ENCODE measurements around the gene KIFAP3. TPM values are rescaled to one million over a fixed set of nuclear protein-coding genes. Genes with fewer than 3 reads are reported as not detected.
"Not testable (repeated sequence)": the region's sequence is repeated elsewhere in the genome, so short reads cannot be mapped to it uniquely, and the experiment has no call there.

KIFAP3 gene
- polyA plus RNA-seq, 3 donors: 2.1 to 4.7 (median 2.2) TPM

DNA sequence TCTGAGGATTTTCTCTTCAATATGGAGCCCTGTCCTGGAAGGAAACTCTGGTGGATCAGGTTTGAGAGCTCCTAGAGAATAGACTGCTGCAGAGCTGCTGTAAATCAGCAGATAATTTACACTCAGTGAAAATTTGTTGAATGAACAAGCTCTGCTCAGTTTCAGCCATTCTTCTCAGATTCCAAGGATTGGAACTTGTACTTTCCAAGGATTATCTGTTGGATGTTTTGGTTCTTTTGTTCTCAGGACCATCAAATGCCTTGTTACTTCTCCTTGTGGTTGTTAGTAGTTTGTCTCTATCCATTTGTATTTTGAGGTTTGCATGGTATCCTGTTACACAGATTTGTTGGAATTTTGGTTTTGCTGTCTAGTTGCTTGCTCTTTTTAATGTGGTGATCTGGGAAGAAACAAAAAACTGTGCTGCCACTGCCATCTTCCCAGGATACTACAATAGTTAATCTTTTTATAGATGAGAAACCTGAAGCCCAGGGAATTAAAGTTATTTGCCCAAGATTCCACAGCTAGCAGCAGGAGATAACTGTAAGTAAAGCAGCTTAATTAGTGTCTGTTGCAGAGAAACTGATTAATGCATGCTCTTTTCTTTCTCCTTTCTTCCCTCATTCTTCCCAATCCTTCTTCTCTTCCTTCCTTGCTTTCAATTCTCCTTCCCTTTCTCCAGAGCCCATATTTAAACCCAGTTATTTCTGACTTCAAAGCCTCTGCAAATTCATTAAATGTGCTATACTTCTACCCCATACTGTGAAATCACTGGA lies 21.7 kb upstream of the KIFAP3 start:
- no peak overlapping the region for H3K9ac ChIP-seq (ENCODE audit: insufficient read depth, low read length, poor library complexity, severe bottlenecking)
- H4K20me1 ChIP-seq (ENCODE audit: insufficient read depth, low read length): no peaks in the 10 kb centered on the region
- Mint-ChIP-seq H3K27ac (no peak overlapping the region), H3K27me3 (ENCODE audit: low read depth in 3 of 3) (peaks cover 0 to 2% (median 1%) of the 10 kb centered on the region in 3 donors), H3K4me3 (no peak overlapping the region), H3K4me1 (no peaks in the 10 kb centered on the region), H3K9me3 (peaks cover 3 to 12% (median 7%) of the 10 kb centered on the region in 7 donors), H3K36me3 (no peaks in the 10 kb centered on the region)
- no peak overlapping the region for H3K4me2 ChIP-seq (replicated peaks; ENCODE audit: extremely low read depth, low read length, poor library complexity, severe bottlenecking)
- no peaks in the 10 kb centered on the region for H3K27me3 ChIP-seq (ENCODE audit: control insufficient read depth in 2 of 2, insufficient read depth in 2 of 2, low read length in 2 of 2)
- no peak overlapping the region for H3K27ac ChIP-seq (ENCODE audit: low read depth in 1 of 2, low read length in 2 of 2)
- no peak for TF ChIP-seq CTCF (IDR thresholded peaks at IDR 0.05)
- no peak overlapping the region for H2AFZ ChIP-seq (ENCODE audit: insufficient read depth, low read depth, low read length, poor library complexity, severe bottlenecking)
- H3K9me3 ChIP-seq (replicated peaks in 1 of 2; ENCODE audit: control insufficient read depth in 1 of 2, insufficient read depth in 1 of 2, low read length in 2 of 2): peaks cover 0 to 3% of the 10 kb centered on the region in 2 donors
- no peak for DNase-seq
- intact Hi-C loops (cut with micrococcal nuclease): no loop called here
- H3K79me2 ChIP-seq (ENCODE audit: insufficient read depth, low read length): no peaks in the 10 kb centered on the region
- H3K36me3 ChIP-seq (replicated peaks in 1 of 2; ENCODE audit: control insufficient read depth in 1 of 2, insufficient read depth in 2 of 2, low read length in 2 of 2): no peaks in the 10 kb centered on the region
- H3K4me3 ChIP-seq (replicated peaks in 1 of 3; ENCODE audit: low read depth in 2 of 3, low read length in 3 of 3): no peak overlapping the region
- H3K4me1 ChIP-seq (ENCODE audit: control insufficient read depth in 1 of 2, insufficient read depth in 2 of 2, low read length in 2 of 2): no peaks in the 10 kb centered on the region

DNA sequence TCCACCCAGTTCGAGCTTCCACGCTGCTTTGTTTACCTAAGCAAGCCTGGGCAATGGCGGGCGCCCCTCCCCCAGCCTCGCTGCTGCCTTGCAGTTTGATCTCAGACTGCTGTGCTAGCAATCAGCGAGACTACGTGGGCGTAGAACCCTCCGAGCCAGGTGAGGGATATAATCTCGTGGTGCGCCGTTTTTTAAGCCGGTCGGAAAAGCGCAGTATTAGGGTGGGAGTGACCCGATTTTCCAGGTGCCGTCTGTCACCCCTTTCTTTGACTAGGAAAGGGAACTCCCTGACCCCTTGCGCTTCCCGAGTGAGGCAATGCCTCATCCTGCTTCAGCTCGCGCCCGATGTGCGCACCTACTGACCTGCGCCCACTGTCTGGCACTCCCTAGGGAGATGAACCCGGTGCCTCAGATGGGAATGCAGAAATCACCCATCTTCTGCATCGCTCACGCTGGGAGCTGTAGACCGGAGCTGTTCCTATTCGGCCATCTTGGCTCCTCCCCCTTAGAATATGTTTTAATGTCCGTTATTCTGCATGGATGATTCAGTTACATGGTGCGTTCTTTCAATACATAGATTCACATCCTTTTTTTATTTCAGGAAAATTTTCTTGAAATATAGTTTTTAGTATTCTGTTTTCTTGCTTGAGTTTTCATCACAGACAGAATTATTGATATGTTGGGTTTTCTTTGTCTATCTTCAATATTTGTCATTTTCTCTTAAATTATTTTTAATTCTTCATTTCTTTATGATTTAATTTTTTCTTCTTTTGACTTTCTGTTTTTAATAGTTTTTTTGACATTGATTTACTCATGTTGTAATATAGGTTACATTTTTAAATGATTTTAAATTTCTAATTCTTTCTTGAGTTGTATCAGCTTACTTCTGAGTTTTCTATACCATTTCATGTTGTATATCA lies 20.5 kb upstream of the KIFAP3 start:
- H3K27me3 Mint-ChIP-seq (ENCODE audit: low read depth in 3 of 3); H2AFZ ChIP-seq (ENCODE audit: insufficient read depth, low read depth, low read length, poor library complexity, severe bottlenecking); H4K20me1 ChIP-seq (ENCODE audit: insufficient read depth, low read length); H3K4me3 ChIP-seq (replicated peaks in 1 of 3; ENCODE audit: low read depth in 2 of 3, low read length in 3 of 3); H3K27ac Mint-ChIP-seq; H3K27me3 ChIP-seq (ENCODE audit: control insufficient read depth in 2 of 2, insufficient read depth in 2 of 2, low read length in 2 of 2); H3K36me3 Mint-ChIP-seq; H3K9me3 ChIP-seq (replicated peaks in 1 of 2; ENCODE audit: control insufficient read depth in 1 of 2, insufficient read depth in 1 of 2, low read length in 2 of 2); H3K36me3 ChIP-seq (replicated peaks in 1 of 2; ENCODE audit: control insufficient read depth in 1 of 2, insufficient read depth in 2 of 2, low read length in 2 of 2); H3K79me2 ChIP-seq (ENCODE audit: insufficient read depth, low read length); DNase-seq; H3K4me1 Mint-ChIP-seq; H3K27ac ChIP-seq (ENCODE audit: low read depth in 1 of 2, low read length in 2 of 2); H3K9ac ChIP-seq (ENCODE audit: insufficient read depth, low read length, poor library complexity, severe bottlenecking); H3K4me2 ChIP-seq (replicated peaks; ENCODE audit: extremely low read depth, low read length, poor library complexity, severe bottlenecking); H3K4me1 ChIP-seq (ENCODE audit: control insufficient read depth in 1 of 2, insufficient read depth in 2 of 2, low read length in 2 of 2); H3K4me3 Mint-ChIP-seq; intact Hi-C loops (cut with micrococcal nuclease): not testable (repeated sequence)
- WGBS (ENCODE audit: insufficient coverage): 90% methylated on average over 13 of the region's 31 CpGs
- H3K9me3 Mint-ChIP-seq: peaks cover 3 to 12% (median 7%) of the 10 kb centered on the region in 7 donors
